Right renal pelvis (tissue), 4 donors: Measurements from ENCODE around the gene POLE3. TPM values are rescaled to one million over a fixed set of nuclear protein-coding genes. Genes with fewer than 3 reads are reported as not detected.
"Not testable (repeated sequence)": the region's sequence is repeated elsewhere in the genome, so short reads cannot be mapped to it uniquely, and the experiment has no call there.

Experiments used
- DNase-seq, 4 donors: peaks; one replicate each; pipeline ENCODE4 v3.0.0-alpha.2; 2013; ENCODE audit warnings: low read depth in 4 of 4, low spot score in 3 of 4, missing footprints in 1 of 4
- polyA plus RNA-seq, 4 donors: library from polyadenylated mRNA; unstranded; fragments of 120-200 nt; gene quantifications; one replicate each; pipeline ENCODE4 v1.2.1, GENCODE V29; 2013; ENCODE audit not compliant: insufficient read length in 4 of 4

The POLE3 gene
- polyA plus RNA-seq: 10 to 100 TPM; 65.4 to 72.9 (median 69.2) TPM

- peak; percentile 90 to 97 (median 93) for DNase-seq
These were observed at the start of gene POLE3, which contains the start of gene C9orf43 for GRCh38 chr9:113410207-113410864. Gene POLE3, minus strand, starts transcription at chr9:113410675. Its CDS starts 382 bp downstream, at chr9:113410293. Gene C9orf43, plus strand, starts transcription at chr9:113410747. Its CDS starts 2,747 bp downstream, at chr9:113413494.

GRCh38 chr9:113456235-113456634, 45.8 kb upstream of the POLE3 start:
- no peak for DNase-seq

- DNase-seq: no peak
These were observed 44.7 kb upstream of the POLE3 start for GRCh38 chr9:113454914-113455761.

GRCh38 chr9:113452113-113452605, 41.7 kb upstream of the POLE3 start:
- no peak for DNase-seq

GRCh38 chr9:113449376-113449775, 38.9 kb upstream of the POLE3 start:
- DNase-seq: no peak

- peak in 1 of 4 donors; percentile 40 for DNase-seq
These were observed 35.9 kb upstream of the POLE3 start for GRCh38 chr9:113446323-113446740.

GRCh38 chr9:113444736-113445135, 34.3 kb upstream of the POLE3 start:
- DNase-seq: no peak

- DNase-seq: not testable (repeated sequence)
These were observed 27.2 kb upstream of the POLE3 start for GRCh38 chr9:113437716-113438115.

GRCh38 chr9:113436728-113437515, 26.4 kb upstream of the POLE3 start:
- no peak for DNase-seq

GRCh38 chr9:113431191-113431590, 20.7 kb upstream of the POLE3 start:
- DNase-seq: no peak

- DNase-seq: no peak
These were observed 17.7 kb upstream of the POLE3 start for GRCh38 chr9:113428062-113428615.

- DNase-seq: no peak
These were observed 17.2 kb upstream of the POLE3 start for GRCh38 chr9:113427629-113428028.

- no peak for DNase-seq
These were observed 16.2 kb upstream of the POLE3 start for GRCh38 chr9:113426701-113427100.

GRCh38 chr9:113425072-113425471, 14.6 kb upstream of the POLE3 start:
- no peak for DNase-seq

GRCh38 chr9:113421726-113422125, 11.3 kb upstream of the POLE3 start:
- no peak for DNase-seq

- DNase-seq: no peak
These were observed 6.9 kb upstream of the POLE3 start for GRCh38 chr9:113417370-113417769.

GRCh38 chr9:113416149-113416721, 5.8 kb upstream of the POLE3 start:
- no peak for DNase-seq

GRCh38 chr9:113409883-113410206, 630 bp downstream of the POLE3 start:
- no peak for DNase-seq

GRCh38 chr9:113409481-113409880, 994 bp downstream of the POLE3 start:
- no peak for DNase-seq

- peak in 1 of 4 donors; percentile 38 for DNase-seq
These were observed 3.5 kb downstream of the POLE3 start for GRCh38 chr9:113406873-113407511.
